Measurements from ENCODE around the gene ANKRD18B.

- TF ChIP-seq BHLHE40 (IDR thresholded peaks at IDR 0.05; ENCODE audit: borderline replicate concordance) (no peak), ELF4 (IDR thresholded peaks at IDR 0.05) (no peak), HDGF (IDR thresholded peaks at IDR 0.05; ENCODE audit: borderline replicate concordance) (no peak), SP1 (IDR thresholded peaks at IDR 0.05) (no peak), L3MBTL2 (conservative IDR thresholded peaks at IDR 0.05) (no peak)
These were observed 35.0 kb upstream of the ANKRD18B start for GRCh38 chr9:33489066-33489465.
